Stimulated activated naive CD8-positive, alpha-beta T cell treated with anti-CD3 and anti-CD28 coated beads, Interleukin-15, amount 100 ng/mL, for 72 hours (primary cell): ENCODE results near the gene PHACTR2.
"Not testable (repeated sequence)": the region's sequence is repeated elsewhere in the genome, so short reads cannot be mapped to it uniquely, and the experiment has no call there.

Experiments used
- ATAC-seq: fragments of 150-1000 bp; cut with Tn5 transposase; 2 replicates; pipeline ENCODE4 v1.10.0; 2021; ENCODE audit warnings: mild to moderate bottlenecking, moderate library complexity
- DNase-seq, 2 donors: peaks; one replicate each; pipeline ENCODE4 v3.0.0; 2021 to 2022
- H3K27ac Mint-ChIP-seq, 2 donors: one replicate each; pipeline ENCODE4 v1.8.0; 2022; ENCODE audit warnings: mild to moderate bottlenecking in 2 of 2, mixed read lengths in 2 of 2, moderate library complexity in 2 of 2
- H3K27me3 Mint-ChIP-seq: one replicate; pipeline ENCODE4 v1.8.0; 2022; ENCODE audit warnings: mixed read lengths
- H3K4me1 Mint-ChIP-seq: one replicate; pipeline ENCODE4 v1.8.0; 2022; ENCODE audit warnings: mild to moderate bottlenecking, mixed read lengths
- H3K4me3 Mint-ChIP-seq, 2 donors: one replicate each; pipeline ENCODE4 v1.8.0; 2022; ENCODE audit warnings: mild to moderate bottlenecking in 2 of 2, mixed read lengths in 2 of 2, moderate library complexity in 1 of 2
- H3K9me3 Mint-ChIP-seq, 2 donors: one replicate each; pipeline ENCODE4 v1.8.0; 2022; ENCODE audit warnings: mixed read lengths in 2 of 2

The PHACTR2 gene

DNA sequence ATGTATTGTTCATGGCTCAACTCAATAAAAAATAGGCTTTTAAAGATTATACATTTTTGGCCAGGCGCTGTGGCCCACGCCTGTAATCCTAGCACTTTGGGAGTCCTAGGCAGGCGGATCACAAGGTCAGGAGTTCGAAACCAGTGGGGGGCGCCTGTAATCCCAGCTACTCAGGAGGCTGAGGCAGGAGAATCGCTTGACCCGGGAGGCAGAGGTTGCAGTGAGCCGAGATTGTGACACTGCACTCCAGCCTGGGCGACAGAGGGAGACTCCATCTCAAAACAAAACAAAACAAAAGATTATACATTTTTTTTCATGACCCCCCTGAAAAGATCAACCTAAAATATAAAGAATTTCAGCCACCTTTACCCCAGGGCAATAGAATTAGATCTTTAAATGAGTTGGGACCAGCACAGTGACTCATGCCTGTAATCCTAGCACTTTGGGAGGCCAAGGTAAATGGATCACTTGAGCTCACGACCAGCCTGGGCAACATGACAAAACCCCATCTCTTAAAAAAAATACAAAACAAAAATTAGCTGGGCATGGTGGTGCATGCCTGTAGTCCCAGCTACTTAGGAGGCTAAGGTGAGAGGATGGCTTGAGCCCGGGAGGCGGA lies 60.4 kb downstream of the PHACTR2 start:
- ATAC-seq, H3K27me3 Mint-ChIP-seq, DNase-seq, H3K27ac Mint-ChIP-seq, H3K4me3 Mint-ChIP-seq, H3K9me3 Mint-ChIP-seq: not testable (repeated sequence)
- peaks cover 22% of the 10 kb centered on the region for H3K4me1 Mint-ChIP-seq

GRCh38 chr6:143739341-143739851 lies 61.6 kb downstream of the PHACTR2 start:
- no peak overlapping the region for H3K4me3 Mint-ChIP-seq
- no peak for DNase-seq
- H3K9me3 Mint-ChIP-seq, result no peaks in the 10 kb centered on the region
- H3K4me1 Mint-ChIP-seq, result peaks cover 10% of the 10 kb centered on the region
- H3K27me3 Mint-ChIP-seq, result no peaks in the 10 kb centered on the region
- H3K27ac Mint-ChIP-seq, result no peak overlapping the region
- ATAC-seq, result no peak

GRCh38 chr6:143740213-143740612 lies 62.4 kb downstream of the PHACTR2 start:
- DNase-seq (no peak), ATAC-seq (no peak)
- no peaks in the 10 kb centered on the region for H3K27me3 Mint-ChIP-seq
- peaks cover 6% of the 10 kb centered on the region for H3K4me1 Mint-ChIP-seq
- H3K9me3 Mint-ChIP-seq, result no peaks in the 10 kb centered on the region
- H3K27ac Mint-ChIP-seq, result no peak overlapping the region
- no peak overlapping the region for H3K4me3 Mint-ChIP-seq

GRCh38 chr6:143741480-143741879 lies 63.7 kb downstream of the PHACTR2 start:
- Mint-ChIP-seq H3K4me3 (no peak overlapping the region), H3K27me3 (no peaks in the 10 kb centered on the region), H3K27ac (no peak overlapping the region), H3K9me3 (no peaks in the 10 kb centered on the region), H3K4me1 (peaks cover 6% of the 10 kb centered on the region)
- DNase-seq, result no peak
- ATAC-seq, result no peak

DNA sequence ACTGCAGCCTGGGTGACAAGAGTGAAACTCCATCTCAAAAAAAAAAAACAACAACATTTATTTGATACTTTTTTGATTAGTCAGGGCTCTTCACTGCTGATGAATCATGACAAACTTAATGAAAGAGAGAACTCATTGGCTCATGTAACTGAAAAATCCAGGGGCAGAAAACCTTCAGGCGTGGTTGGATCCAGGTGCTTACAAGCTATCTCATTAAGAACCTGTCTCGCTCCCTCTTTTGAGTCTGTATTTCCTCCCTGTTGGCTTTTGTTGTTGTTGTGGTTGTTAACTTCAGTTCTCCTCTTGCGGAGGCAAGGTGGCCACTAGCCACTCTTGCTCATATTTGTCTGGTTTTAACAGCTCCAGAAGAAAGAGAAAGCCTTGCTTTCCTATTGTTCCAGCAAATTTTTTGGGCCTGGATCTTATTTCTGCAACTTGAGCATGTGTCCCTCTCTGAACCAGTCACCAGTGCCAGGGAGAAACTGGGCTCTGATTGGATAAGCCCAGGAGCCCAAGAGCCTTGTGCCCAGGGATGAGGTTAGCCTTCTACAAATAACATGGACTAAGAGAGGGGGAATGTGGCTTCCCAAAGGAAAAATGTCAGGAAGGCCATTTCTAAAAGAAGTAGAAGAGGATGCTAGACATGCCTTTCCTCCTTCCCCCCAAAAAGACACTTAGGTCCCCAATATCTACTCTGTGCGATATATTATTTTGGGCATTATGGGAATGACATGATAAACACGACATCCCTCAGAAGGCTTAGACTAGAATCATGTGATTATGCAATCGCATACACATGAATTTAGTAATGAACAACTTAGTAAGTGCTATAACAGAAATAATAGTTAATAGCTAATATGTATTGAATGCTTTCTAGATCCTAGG lies 64.5 kb downstream of the PHACTR2 start:
- no peaks in the 10 kb centered on the region for H3K9me3 Mint-ChIP-seq
- peaks cover 6% of the 10 kb centered on the region for H3K4me1 Mint-ChIP-seq
- no peak for DNase-seq
- ATAC-seq, result no peak
- H3K27ac Mint-ChIP-seq, result no peak overlapping the region
- H3K27me3 Mint-ChIP-seq, result no peaks in the 10 kb centered on the region
- no peak overlapping the region for H3K4me3 Mint-ChIP-seq

- H3K9me3 Mint-ChIP-seq, result no peaks in the 10 kb centered on the region
- no peak overlapping the region for H3K4me3 Mint-ChIP-seq
- peaks cover 6% of the 10 kb centered on the region for H3K4me1 Mint-ChIP-seq
- H3K27ac Mint-ChIP-seq, result no peak overlapping the region
- DNase-seq (no peak), ATAC-seq (no peak)
- H3K27me3 Mint-ChIP-seq, result no peaks in the 10 kb centered on the region
Measured at GRCh38 chr6:143742955-143743255, 65.1 kb downstream of the PHACTR2 start.

DNA sequence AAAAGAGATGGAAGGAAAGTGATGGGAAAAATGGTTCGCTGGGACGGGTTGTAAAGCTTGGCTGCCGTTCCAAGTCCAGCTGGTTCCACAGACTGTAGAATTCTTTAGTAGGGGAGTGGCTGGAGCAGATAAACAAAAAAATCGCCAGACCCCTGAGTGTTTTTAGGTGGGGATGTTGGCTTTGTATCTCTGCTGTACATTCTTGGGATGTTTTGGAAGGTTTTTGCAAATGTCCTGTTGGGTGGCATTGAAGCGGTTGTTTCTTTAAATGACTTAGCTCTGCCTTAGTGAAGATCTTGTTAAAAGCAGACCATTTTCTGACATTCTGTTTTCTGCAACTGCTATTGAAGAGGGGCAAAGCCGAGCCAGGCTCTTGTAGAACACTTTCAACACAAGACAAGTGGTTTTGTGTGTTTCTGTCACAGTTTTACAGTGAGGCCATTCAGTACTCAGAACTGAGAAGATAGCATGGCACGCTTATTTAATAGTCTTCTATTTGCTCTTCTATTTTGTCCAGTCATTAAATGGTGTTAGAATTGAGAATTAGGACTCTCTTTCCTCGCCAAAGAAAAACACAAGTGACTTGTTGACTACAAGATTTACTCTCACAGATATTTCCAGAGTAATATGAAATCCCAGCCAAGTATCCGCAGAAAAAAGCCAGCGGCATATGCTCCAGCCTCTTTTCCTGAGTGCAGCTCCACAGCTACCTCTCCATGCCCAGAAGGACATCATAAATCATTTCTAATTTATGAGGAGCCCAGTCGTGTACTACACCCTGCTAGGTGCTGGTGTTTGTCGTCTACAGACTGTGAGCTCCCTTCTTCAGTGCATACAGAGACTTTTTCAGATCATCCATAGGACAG lies 65.8 kb downstream of the PHACTR2 start:
- DNase-seq, result no peak
- H3K4me1 Mint-ChIP-seq, result peaks cover 6% of the 10 kb centered on the region
- H3K27ac Mint-ChIP-seq, result no peak overlapping the region
- H3K27me3 Mint-ChIP-seq, result no peaks in the 10 kb centered on the region
- no peak for ATAC-seq
- no peaks in the 10 kb centered on the region for H3K9me3 Mint-ChIP-seq
- H3K4me3 Mint-ChIP-seq, result no peak overlapping the region

DNA sequence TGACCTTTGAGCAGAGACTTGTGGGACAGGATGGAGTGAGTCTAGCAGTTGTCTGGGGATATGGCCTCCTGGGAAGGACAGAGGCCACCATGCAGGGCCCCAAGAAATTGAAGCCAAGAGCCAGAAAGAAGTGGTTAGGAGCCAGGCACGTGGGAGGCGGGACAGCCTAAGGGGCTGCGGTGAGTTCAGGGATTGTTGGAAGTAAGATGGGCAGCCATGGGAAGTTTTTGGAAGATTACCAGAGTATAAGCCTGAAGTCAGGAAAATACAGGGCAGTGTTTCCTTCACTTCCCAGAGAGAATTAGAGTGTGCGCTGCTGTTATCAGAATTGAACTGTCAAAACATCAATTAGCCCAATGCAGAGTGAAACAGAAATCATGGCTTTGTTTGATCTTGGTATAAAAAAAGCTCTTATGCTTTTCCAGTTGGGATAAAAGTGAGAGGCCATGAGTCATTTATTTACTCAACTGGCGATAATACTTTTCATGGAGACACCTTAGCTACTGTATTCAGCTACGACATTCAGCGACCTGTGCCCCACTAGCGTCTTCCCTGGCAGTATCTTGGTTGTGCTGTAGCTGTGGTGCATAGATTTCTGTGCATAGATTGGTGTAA lies 66.9 kb downstream of the PHACTR2 start:
- H3K4me1 Mint-ChIP-seq, result peaks cover 2% of the 10 kb centered on the region
- H3K27me3 Mint-ChIP-seq, result no peaks in the 10 kb centered on the region
- H3K4me3 Mint-ChIP-seq, result no peak overlapping the region
- ATAC-seq, result no peak
- H3K9me3 Mint-ChIP-seq, result no peaks in the 10 kb centered on the region
- no peak overlapping the region for H3K27ac Mint-ChIP-seq
- no peak for DNase-seq

DNA sequence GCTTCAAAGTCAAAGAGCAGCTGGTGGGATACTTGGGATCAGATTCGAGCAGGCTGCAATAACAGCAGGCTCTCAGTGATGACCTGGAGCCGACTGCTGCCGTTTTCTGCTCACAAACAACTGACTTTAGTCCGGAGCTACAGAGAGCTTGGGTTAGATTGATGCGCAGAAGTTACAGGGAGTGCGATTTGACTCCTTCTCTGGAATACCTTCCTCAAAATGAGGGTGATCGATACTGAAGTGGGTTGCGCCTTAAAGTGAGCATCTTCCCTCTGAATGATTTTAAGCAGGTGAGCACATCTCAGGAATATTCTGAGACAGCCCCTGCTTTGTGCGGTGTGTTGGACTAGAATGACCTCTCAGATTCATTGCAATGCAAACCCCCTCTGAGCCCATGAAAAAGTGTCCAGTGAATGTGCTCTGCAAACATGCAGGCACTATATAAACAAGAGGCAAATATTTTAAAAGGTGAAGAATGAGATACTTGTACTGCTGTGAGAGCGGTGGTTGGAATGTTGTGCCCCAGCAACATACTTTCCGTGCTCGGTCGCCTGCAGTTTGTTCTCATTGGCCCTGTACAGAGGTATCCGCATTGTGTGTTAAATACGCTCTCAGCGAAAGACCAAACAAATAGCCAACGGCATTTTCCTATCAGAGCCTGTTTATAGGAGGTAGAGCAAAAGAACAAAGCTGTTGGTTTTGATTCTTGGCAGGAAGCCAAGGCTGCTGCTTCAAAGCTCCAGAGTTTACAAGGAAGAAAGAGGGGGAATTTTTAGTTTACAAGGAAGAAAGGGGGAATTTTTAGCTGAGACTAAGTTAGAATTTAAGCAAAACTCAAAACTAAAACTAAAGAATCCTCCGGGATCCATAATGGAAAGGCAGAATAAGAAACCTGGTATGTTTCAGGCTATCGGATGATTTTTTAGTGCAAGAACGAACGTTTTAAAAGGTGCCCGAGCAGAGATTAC lies 67.7 kb downstream of the PHACTR2 start:
- Mint-ChIP-seq H3K27me3 (no peaks in the 10 kb centered on the region), H3K4me3 (no peak overlapping the region), H3K4me1 (no peaks in the 10 kb centered on the region), H3K27ac (no peak overlapping the region), H3K9me3 (no peaks in the 10 kb centered on the region)
- DNase-seq (no peak), ATAC-seq (no peak)

DNA sequence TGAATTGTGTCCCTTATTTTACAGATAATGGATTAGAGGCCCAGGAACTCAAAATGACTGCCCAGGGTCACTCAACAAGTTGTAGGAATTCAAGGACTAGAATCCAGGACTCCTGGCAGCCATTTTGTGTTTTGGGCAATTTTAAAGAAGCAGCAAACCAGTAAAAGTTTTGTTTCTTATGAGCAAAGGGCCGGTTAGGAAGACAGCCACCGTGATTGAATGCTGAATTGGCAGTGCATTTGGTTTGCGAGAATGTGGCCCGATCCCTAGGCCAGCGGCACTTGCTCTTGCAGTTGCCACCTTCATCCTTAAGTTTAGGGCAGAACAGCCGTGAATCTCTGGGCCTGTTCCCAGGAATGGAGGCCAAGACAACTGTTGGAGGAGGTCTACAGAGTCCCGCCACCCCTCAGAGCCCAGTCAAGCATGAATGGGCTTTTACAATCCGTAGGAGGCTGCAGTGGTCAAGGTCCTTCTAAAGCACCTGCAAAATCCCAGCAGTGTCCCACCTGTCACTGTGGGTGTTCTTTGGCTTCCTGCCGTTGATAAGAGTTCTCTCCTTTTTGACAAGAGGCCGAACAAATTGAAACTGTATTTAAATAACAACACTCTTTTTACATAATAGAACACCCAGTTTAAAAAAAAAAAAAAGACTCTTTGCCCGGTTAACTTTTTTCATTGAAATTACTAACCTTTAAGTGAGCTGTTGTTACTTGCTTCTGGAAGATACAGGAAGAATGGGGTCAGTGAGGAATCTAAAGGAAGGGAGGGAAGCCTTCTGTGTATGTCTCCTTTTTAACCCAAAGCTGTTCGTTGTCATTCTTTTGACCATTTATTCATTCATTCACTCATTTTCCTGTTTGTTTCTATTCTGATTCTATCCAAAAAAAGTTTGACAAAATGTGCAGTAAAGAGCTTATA lies 68.7 kb downstream of the PHACTR2 start:
- no peak for ATAC-seq

GRCh38 chr6:143747347-143747842 lies 69.6 kb downstream of the PHACTR2 start:
- no peaks in the 10 kb centered on the region for H3K27me3 Mint-ChIP-seq
- no peak for ATAC-seq
- no peaks in the 10 kb centered on the region for H3K4me1 Mint-ChIP-seq
- no peak for DNase-seq
- no peak overlapping the region for H3K27ac Mint-ChIP-seq
- H3K9me3 Mint-ChIP-seq, result no peaks in the 10 kb centered on the region
- no peak overlapping the region for H3K4me3 Mint-ChIP-seq

More for the DNA sequence above, 68.7 kb downstream of the PHACTR2 start:
- H3K4me1 Mint-ChIP-seq, result no peaks in the 10 kb centered on the region
- H3K27ac Mint-ChIP-seq, result no peak overlapping the region
- H3K27me3 Mint-ChIP-seq, result no peaks in the 10 kb centered on the region
- H3K4me3 Mint-ChIP-seq, result no peak overlapping the region
- no peaks in the 10 kb centered on the region for H3K9me3 Mint-ChIP-seq
- no peak for DNase-seq

DNA sequence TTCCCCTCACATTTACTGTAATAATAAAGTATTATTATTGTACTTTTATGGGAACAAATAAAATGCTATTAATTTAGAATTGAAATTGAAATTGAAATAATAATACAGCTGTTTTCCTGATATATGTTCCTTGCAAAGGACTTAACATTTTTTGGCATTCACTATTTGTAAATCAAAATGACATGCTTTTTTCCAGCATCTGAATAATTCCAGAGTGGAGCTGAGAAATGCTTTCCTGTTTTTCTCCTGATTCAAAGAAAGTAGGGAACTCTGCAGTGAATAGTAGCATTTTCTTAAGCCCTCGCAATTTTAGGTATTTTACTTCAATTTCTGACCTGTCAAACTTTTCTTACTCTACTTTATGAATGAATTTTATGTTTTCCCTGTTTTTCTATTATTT lies 72.1 kb downstream of the PHACTR2 start:
- no peaks in the 10 kb centered on the region for H3K9me3 Mint-ChIP-seq
- no peak overlapping the region for H3K27ac Mint-ChIP-seq
- no peaks in the 10 kb centered on the region for H3K27me3 Mint-ChIP-seq
- ATAC-seq (no peak), DNase-seq (no peak)
- no peak overlapping the region for H3K4me3 Mint-ChIP-seq
- no peaks in the 10 kb centered on the region for H3K4me1 Mint-ChIP-seq

- no peaks in the 10 kb centered on the region for H3K9me3 Mint-ChIP-seq
- H3K27ac Mint-ChIP-seq, result no peak overlapping the region
- no peaks in the 10 kb centered on the region for H3K4me1 Mint-ChIP-seq
- H3K27me3 Mint-ChIP-seq, result no peaks in the 10 kb centered on the region
- H3K4me3 Mint-ChIP-seq, result no peak overlapping the region
- ATAC-seq (no peak), DNase-seq (no peak)
Measured at GRCh38 chr6:143750877-143751276, 73.1 kb downstream of the PHACTR2 start.
